NCI-H748 (cell line): ENCODE measurements around the gene KCTD3.

Experiments
- DNase-seq: peaks from one replicate; lab custom pipeline; 2025; ENCODE audit not compliant: unreplicated experiment; lab: John Stamatoyannopoulos, UW

The KCTD3 gene

GRCh38 chr1:215556996-215557395, 10.1 kb upstream of the KCTD3 start:
- DNase-seq, result no peak

- no peak for DNase-seq
These were observed 9.6 kb upstream of the KCTD3 start for GRCh38 chr1:215557504-215557903.

GRCh38 chr1:215557992-215558626, 9.0 kb upstream of the KCTD3 start:
- DNase-seq, result no peak

- peak; percentile 75 for DNase-seq
These were observed 591 bp downstream of the KCTD3 start for GRCh38 chr1:215567491-215568298.

DNA sequence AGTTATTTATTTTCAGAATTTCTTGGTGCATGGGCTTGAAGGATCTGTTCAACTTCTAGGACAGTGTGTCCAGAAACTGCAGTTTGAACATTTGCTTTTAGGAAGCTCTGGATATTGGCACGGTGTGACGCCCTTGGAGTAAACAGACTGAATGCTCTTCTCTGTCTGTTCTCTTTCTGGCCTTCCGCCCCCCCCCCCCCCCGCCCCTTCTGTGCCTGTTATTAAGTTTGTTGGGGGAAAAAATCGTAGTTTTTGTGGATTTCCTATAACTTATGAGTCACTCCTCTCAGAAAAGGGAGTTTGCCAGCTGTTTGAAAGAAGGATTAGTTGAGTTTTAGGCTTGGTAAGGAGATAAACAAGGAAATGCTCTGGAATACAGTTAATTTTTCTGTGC, 1.2 kb downstream of the KCTD3 start:
- DNase-seq, result peak; percentile 45

GRCh38 chr1:215569986-215570824, 3.1 kb downstream of the KCTD3 start:
- no peak for DNase-seq

- DNase-seq, result no peak
These were observed 14.8 kb downstream of the KCTD3 start for GRCh38 chr1:215581896-215582295.

DNA sequence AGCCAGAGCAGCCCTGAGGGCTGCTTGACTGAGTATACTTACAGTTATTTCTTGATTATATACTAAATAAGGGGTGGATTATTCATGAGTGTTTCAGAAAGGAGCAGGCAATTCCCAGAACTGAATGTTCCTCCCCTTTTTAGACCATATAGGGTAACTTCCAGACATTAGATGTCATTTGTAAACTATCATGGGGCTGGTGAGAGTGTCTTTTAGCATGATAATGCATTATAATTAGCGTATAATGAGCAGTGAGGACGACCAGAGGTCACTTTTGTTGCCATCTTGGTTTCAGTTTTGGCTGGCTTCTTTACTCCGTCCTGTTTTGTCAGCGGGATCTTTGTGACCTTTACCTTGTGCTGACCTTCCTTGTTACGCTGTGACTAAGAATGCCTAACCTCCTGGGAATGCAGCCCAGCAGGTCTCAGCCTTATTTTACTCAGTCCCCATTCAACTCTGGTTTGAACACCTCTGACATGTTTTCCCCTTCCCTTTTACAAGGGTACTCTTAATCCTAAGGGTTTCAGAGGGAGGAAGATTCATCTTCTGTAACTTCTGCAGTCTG, 16.2 kb downstream of the KCTD3 start:
- DNase-seq, result no peak

DNA sequence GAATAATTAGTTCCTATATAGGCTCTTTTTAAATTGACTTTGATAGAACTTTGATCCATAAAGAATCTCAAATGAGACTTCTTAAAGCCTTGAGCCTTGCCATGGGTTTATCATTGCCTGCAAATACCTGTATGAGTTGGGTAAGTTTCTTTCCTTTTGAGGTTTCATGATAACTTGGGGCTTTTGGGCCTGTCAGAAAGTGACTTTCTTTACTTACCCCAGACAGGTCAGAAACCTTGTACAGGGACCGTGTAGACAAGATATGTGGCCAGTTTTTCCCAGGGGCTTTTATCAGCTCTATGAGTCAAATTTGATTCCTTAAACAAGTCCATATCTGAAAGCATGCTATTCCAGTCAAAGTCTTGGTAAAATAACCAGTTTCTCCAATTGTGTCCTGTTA, 17.3 kb downstream of the KCTD3 start:
- no peak for DNase-seq

GRCh38 chr1:215589650-215590435, 22.7 kb downstream of the KCTD3 start:
- DNase-seq, result no peak

GRCh38 chr1:215590779-215591491, 23.8 kb downstream of the KCTD3 start:
- DNase-seq, result no peak

DNA sequence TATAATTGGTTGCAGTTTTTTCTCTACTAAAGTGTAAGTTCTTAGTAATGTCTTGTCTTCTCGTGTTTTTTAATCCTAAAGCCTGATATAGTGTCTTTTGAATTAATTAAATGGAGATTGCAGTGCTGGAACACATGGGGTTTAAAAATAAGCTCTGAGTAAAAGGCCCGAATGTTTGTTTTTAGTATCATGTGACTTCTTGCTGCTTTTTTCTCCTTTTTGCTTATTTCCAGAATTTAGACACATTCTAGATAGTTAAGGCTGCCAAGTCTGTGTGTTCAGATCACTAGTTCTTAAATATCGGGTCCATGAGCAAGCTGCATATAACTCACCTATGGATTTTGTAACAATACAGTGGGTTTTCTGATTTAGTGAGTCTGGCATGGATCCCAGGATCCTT, 27.5 kb downstream of the KCTD3 start:
- DNase-seq, result no peak

DNA sequence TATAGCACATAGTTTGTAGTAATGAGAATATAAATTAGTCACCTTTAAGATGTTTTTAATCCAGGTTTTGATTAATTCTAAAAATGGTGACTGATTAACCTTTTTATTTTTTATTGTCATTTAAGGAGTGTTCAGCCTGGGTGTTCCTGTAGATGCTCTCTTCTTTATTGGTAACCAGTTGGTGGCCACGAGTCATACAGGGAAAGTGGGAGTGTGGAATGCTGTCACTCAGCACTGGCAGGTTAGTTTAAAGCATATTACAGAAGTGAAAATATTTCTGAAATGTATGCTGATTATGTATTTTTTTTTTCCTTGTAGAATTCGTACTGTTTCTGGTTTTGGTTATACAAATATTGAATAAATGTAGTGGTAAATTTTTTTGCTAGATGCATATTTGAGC, 28.1 kb downstream of the KCTD3 start:
- DNase-seq, result no peak

DNA sequence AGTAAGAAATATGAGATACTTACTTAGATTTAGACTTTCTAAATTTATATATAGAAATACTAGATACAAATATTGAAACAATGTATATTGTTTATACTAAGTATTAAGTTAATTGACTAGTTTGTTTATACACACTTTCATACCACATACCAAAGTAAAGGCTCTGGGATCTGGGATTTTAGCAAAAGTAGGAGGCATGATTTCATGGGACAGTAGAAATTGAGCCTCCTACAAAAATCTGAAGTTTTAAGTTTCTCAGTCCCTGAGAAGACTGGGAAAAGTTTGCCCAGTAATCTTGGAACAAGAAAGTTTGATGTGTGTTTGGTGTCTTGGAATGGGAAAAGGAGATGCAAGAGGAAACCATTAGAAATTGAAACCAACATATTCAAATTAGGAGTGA, 30.9 kb downstream of the KCTD3 start:
- no peak for DNase-seq

DNA sequence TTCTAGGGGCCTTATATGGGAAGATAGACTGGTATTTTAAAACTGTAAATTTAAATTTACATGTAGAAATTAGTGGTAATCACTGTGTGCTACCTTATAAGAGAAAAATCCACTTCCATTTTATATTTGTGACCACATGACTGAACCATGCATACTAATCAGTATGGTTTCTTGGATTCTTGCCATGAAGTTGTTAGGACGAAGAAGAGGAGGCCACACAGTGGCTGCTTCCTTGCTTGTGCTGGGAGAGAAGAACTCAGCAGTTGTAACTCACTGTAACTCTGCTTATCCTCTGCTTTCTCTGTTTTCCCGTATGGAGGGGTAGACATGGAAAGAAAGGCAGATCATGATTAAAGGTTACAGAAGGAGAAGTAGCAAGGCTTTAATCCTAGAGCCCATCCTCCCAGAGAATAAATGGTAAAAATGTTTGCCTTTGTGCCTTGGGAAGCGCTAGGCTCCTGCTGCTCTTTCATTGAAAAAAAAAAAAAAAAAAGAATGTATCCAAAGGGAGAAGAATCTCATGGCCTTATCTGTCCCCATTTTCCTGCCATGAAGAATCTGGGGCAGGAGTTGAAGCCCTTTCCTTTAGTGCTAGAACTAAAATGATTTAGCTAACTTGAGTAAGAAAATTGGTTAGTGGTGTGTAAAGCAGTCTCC, 32.4 kb downstream of the KCTD3 start:
- no peak for DNase-seq

GRCh38 chr1:215600258-215600792, 33.2 kb downstream of the KCTD3 start:
- no peak for DNase-seq

DNA sequence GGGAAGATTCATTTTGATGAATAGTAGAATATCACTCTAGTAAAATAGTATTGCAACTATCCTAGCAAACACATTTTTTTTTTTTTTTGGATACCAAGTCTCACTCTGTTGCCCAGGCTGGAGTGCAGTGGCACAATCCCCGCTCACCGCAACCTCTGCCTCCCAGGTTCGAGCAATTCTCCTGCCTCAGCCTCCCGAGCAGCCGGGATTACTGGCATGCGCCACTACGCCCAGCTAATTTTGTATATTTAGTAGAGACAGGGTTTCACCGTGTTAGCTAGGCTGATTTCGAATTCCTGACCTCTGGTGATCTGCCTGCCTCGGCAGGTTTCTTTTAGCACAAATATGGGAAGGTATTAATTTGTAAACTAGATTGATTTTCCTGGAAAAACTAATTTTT, 33.8 kb downstream of the KCTD3 start:
- DNase-seq, result no peak

- DNase-seq, result no peak
These were observed 34.2 kb downstream of the KCTD3 start for GRCh38 chr1:215601276-215601675.

- DNase-seq, result no peak
These were observed 36.2 kb downstream of the KCTD3 start for GRCh38 chr1:215603319-215603718.
